GM21447 (cell line): ENCODE measurements around the gene KDELR3.

Source experiments
- ATAC-seq: cut with Tn5 transposase; IDR thresholded peaks from one replicate; pipeline ENCODE4 v1.9.1; 2021; ENCODE audit not compliant: unreplicated experiment

KDELR3 gene

DNA sequence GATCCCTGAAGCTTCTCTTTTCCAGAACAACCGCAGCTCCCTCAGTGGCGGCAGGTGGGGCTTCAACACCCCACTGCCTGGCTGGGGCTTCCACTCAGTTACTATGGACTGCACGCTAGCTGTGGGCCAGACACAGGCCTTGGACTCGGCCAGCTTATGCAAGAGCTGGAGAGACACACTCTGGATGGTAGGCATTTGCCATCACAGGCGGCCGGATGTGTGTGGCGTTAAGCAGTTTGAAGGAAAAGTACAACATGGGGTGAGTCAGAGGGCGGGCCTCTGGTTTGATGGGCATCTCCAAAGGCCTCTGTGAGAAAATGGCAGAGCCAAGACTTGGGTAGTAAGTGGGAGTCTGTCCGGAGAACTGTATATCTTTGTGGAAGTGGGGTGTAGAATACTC is 30.5 kb upstream of the KDELR3 start:
- ATAC-seq: no peak

DNA sequence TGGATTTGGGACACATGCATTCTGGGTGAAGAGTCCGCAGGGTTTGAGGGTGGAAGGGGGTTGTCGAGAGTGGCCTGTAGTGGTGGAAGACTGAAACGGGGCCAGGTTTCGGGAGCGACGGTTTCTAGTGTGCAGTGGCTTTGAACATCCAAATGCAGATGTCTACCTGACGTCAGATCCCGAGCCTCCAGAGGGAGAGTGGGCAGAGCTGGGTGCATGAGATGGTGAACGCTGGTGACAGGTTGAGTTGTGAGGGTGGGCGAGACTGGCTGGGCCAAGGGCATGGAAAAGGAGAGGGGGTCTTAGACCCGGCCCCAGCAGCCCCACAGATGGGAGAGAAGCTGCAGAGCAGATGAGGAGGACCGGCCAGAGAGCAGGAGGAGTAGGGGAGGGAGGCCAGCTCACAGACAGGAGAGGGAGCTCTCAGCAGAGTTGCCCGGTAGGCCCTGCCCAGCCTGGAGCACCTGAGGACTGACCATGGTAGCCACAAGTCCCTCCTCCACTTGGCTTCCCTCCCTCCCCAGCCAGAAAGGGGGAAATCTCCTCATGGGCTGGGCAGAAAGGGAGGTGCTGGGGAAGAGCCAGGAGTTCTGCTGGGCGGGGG is 27.0 kb upstream of the KDELR3 start:
- no peak for ATAC-seq

DNA sequence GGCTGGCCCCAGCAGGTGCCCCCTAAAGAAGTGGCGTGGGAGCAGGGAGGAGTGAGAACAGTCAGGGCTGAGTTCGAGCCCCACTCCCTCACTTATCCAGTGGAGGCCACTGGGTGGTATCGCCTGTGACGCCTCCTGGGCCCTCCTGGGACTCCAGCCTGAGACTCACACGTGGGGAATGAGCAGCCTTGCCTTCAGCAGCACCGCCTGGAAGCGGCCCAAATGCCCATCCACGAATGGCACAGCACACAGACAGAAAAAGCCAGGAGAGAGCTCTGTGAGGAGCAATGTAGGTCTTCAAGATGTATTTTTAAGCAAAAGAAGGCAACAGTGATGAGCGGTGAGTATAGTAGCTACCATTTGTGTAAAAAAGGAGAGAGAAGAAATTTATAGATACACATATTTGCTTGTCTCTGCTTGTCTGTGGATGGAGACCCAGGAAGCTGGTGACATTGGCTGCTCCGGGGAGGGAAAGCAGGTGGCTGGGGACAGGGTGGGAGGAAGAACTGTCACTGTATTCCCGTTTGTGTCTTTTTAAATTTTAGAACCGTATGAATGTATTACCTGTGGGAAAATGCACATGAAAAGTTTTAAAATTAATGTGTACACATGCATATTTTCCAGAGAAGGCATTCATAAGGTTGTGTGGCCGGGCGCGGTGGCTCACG is 26.1 kb upstream of the KDELR3 start:
- ATAC-seq: no peak

DNA sequence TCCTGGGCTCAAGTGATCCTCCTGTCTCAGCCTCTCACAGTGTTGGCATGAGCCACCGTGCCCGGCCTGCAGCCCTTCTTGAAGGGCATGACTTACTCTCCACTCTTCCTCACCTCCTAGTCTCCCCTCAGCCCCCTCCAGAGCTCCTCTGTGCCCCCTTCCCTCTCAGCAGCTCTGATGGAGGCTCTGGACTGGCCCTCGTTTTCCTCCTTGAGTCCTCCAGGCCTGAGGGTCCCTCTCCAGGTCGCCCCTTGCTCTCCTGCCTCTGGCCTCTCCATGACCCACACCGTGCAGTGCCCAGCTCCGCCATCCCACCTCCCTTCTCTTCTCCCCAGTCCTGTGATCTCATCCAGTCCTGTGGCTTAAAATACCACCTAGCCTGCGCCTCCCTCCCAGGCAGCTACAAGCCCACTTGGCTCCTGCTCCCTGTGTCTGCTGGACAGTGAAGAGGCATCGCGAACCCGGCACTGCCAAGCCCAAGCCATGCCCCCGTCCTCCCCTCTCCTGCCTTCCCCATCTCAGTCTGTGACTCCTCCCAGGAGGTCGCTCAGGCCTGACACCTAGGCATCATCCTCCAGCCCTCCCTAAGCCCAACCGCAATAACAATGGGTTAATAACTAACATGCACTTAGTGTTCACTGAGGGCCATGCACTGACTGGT is 24.8 kb upstream of the KDELR3 start:
- ATAC-seq: no peak

DNA sequence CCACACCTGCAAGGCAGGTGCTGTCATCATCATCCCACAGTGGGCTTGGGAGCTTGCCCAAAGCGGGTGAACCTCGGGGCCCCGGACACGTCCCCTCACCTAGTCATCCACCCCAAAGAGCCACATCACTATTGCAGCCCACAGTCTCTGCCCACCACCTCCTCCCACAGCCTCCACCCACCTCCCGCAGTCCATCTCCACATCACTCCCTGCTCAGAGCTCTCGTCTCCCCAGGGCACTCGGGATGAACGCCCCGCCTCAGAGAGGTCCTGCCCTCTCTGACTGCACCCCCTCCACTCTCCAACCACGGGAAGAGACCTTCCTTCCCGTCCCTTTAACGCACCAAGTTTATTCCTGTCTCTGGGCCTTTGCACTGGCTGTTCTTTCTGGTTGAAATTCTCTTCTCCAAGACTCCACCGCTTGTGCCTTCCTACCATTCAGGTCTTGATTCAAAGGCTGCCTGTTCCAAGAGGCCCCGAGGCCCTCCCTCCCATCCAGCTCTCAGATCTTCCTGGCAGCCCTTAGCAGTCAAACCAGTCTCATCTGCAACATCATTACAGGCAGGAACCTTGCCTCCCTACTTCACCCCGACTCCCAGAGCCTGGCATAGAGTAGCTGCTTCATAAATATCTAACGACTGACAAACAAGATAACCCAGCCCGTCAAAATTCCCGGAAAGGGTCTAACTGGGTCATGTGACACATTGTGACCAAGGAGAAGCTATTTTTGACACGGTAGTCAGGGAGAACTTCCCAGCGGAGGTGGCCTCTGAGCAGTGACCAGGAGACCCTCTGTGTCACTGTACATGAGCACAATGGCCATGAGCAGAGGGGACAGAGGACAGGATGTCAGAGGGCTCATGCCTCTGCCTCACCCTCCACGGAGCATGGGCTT is 24.0 kb upstream of the KDELR3 start:
- ATAC-seq: no peak

DNA sequence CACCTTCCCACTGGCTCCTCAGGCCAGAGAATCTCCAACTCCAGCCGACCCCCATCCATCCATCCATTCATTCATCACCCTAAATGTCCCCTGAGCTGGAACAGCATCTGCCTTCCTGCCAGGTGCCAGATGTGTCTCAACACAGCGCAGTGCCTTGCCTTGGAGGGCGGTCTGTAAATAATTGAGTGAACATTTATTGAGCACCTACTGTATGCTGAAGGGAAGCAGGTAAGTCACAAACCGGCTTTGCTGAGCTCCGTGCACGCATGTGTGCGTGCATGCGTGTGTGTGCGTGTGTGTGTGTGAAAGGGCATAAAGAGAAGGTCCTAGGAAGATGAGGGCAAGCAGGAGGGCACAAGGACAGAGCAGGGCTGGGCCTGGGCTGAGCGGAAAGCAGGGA is 23.1 kb upstream of the KDELR3 start:
- ATAC-seq: no peak

DNA sequence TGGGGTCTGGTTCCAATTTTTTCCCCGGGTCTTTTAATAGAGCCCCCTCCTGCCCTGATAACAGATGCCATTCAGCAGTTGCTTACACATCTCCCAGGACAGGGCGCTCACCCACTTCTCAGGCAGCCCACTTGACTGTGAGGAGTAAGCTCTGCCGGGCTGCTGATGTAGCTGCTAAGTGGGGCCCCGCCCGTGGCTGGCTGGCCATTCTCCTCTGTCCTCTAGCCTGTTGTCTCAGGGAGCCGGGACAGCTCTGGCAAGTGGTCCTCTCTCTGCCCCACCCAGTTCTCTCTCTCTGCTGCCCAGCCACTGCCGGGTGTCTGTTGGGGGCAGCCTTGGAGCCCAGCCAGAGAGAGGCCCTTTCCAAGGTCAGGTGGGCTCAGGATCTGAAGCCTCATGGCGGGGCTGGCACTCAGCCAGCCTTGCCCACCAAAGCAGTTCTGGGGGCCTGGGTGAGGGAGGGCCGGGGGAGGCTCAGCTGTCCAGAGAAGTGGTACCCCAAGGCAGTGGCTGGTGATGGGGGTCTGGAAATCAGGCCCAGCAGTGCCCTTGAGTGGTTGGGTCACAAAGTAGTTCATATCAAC is 21.8 kb upstream of the KDELR3 start:
- no peak for ATAC-seq

DNA sequence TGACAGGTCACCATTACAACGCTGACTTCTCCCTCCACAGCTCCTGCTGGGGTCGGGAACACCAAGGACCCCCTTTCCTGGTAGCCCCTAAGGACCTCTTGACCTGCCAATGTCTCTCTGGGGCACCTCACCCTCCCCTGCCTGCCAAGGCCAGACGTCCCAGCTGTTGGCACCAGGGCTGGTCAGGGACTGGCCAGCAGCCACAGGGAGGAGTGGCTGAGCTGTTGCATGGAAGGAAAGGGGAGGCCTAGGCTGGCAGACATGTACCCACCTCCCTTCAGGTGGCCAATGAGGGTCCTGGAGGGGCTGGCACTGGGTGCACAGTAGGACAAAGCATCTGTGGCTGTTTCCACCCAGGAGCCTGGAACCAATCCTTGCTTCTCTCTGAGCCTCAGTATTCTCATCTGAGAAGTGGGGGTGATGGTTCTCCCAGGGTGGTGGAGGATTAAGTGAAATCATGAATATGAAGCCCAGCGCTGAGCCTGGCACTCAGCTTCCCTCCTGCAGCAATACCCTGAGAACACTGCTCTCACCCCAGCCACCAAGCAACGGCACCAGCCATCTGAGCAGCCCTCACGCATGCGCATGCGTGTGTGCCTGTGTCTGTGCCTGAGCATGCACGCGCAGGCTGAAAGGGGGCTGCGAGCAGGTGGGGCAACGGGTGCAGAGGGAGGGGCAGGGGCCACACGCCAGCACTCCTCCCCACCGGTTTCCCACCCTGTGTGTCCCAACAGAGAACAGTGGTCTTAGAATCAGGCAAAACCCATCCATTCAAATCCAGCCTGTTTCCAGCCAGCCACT is 18.8 kb upstream of the KDELR3 start:
- ATAC-seq: no peak

DNA sequence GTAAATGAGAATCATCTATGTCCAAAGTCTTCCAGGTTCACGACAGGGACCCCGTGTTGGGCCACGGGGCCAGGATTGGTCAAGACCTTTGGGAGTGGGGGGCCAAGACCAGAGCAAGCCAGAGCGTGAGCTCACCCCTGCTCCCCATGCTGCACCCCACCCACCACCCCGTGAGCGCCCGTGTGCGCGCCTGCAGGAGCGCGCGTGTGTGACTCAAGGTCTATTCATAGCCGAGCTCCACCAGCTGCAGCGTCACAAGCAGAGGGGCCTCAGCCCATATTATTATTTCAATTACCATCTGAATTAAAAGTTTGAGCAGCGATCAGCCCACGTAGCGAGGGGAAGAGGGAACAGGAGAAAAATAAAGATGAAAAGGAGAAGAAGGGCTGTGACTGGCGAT is 18.1 kb upstream of the KDELR3 start:
- no peak for ATAC-seq

DNA sequence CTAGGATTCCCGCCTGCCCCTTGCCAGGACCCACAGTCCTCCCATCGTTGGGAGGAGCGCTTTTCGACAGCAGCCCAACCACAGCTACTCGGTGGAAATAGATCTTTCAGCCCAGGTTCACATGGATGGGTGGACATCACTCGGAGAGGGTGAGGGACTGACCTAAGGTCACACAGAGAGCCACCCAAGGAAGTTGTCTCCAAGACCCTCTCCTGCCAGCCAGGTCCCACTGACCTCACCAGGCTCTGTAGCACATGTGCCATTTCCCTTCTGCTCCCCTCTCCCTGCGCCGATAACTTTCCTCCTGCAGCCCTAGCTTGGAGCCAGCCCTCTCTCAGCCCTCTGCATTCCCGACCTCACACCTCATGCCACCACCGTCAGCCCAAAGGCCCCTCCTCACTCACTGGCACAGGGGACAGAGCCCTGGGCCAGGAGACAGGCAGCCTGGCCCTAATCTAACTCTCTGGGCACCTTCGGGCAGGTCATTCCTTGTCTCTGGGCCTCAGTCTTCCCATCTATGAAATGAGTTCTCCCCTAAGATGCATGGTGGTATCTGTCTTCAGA is 17.6 kb upstream of the KDELR3 start:
- no peak for ATAC-seq

DNA sequence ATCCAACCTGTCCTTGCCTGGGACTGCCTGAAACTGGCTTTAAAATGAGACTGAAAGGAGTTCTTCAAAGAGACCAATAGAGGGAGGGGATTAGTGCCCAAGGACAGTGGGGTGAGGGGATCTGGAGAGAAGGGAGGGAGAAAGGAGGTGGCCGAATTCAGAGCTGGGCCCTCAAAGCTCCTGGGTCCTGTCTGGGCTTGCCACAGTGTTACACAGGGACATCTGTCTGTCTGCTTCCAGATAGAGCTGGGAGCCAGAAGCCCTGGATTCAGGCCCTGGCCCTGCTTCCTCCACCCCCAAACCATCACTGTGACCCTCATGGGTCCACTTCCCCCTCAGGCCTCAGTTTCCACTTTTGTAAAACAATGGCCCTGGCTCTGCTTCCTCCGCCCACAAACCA is 16.5 kb upstream of the KDELR3 start:
- ATAC-seq: no peak

DNA sequence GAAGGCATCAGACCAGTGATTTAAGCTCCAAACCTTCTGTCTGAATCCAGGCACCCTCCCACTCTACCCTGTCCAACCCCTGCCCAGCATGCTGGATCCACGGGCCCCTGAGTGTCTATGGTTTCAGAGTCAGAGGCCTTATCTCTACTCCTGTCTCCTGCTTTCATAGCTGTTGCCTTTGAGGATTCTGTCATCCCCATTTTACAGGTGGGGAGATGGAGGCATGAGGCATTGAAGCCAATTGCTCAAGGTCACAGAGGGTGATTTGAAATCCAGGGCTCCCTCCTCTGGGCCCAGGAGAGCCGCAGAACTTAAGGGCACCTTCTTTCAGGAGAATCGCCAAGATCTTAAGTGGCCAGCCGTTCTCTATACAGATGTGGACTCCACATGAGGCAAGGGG is 16.0 kb upstream of the KDELR3 start:
- no peak for ATAC-seq

DNA sequence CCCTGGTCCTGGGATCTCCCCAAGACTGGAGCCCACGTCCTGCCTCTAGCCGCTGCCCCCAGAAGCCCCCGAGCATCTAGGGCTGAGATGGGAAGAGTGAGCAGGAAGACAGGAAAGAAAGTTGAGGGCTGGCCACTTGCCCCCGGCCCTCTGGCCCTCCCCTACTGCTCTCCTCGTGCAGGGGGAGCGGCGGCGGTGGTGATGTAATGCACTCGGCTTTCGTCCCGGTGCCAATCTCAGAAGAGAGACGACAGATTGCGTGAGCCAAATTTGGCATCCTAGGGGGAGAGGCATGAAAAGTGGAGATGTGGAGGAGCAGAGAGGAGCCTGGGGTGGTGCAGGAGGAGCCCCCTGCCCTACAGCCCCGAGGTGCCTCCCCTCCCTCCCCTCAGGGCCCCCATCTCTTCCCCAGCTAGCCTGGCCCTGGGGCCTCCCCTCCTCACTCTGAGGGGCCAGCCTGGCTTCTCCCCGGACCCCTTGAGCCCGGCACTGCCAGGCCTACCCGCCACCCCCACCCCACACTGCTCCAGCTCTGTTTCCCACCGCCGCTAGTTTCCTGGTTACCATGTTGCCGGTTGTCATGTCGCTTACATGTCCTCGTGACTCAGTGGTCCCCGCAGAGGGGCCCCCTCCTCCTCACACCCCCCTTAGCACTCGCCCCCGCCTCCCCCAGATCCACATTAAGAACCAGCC is 15.4 kb upstream of the KDELR3 start:
- no peak for ATAC-seq

DNA sequence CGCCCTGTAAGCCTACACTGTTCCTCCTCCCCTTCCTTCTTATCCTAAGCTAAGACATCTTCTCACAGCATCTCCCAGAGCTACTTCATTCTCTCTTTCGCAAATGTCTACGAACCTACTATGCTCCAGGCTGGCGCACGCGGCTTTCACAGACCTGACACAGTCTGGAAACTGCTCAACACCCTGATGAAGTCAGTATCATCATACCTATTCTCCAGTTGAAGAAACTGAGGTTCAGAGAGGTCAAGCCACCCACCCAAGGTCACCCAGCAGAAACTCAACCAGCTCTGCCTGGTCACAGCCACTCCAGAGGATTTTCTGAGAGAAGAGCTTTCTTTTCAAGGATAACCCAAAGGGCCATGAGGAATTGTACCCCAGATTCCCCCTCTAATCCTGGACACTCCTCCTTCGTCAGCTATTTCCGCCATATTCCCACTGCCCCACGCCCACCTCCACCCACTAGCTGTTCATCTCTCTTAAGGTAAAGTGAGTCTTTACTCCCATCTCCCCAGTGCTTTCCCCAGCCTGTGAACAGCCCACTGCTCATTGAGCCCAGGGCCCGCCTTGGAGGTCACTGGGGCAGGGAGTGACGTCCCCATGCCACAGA is 14.7 kb upstream of the KDELR3 start:
- ATAC-seq: no peak

DNA sequence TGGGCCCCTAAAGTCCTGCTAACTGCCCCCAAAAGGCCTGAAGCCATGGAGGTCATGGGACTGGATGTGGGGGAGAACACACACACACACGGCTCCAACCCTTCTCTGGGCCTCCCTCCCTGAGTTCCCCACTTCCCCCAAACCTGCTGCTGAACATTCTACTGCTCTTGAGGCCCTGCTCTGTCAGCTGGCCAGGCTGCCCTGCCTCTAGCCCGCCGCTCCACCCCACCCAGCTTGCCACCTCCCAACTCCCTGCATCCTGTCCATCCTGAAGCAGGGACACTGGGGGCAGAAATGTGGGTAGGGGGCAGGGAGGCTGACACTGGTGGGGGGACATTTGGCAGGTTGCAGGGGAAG is 13.9 kb upstream of the KDELR3 start:
- no peak for ATAC-seq

DNA sequence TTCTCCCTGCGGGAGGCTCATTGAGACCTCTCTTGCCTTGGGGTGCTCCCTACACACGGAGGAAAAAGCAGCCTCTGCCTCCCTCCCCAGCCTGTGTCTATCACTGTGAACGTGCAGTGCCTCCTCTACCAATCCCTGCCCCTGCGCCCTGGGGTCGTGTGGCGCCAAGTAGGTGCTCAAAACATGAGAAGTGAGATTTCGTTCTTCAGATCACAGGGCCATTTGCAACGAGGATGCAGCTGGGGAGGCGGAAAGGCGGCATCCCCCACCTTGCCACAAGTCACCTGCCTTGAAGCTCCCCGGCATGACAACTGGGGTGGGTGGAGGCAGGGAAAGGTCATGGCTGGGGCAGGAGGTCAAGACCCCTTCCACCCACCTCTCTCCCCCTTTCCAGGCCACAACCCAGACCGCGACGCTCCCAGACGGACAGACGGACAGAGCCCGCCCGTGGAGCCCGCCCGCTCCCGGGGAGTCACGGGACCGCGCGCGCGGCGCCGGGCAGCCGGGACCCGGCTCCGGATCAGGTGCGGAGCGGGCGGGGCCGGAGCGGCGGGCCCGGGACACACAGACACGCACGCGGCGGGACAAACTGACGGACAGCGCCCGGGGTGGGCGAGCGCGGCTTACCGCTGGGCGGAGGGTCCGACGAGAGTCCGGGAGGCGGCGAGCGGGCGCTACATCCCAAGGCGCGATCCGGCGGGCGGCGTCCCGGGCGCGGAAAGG is 13.4 kb upstream of the KDELR3 start:
- ATAC-seq: no peak

DNA sequence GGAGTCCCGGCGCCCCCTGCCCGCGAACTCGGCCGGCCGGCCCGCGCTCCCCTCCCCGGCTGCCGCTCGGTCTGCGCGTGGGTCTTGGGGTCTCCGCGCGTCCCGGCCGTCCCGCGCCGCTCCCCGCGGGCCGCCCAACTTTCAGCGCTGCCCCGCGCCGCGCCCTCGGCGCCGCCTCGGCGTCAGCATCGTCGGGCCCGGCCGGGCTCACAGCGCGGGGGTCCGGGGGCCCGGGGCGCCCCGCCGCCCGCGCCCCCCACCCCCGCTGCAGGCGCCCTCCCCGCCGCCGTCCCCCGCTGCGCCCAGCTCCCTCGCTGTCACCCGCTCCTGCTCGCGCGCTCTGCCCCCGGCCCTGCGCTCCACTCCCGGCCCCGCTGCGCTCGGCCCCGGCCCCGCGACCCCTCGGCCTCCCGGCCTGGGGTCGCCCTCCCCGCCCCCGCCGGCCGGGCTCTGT is 12.8 kb upstream of the KDELR3 start, which contains the start of gene KCNJ4:
TSS of gene KCNJ4 (minus strand) at position 124 of the 454 bp plus-strand sequence. CDS start 27,067 bp downstream, outside the sequence.
- ATAC-seq: no peak

DNA sequence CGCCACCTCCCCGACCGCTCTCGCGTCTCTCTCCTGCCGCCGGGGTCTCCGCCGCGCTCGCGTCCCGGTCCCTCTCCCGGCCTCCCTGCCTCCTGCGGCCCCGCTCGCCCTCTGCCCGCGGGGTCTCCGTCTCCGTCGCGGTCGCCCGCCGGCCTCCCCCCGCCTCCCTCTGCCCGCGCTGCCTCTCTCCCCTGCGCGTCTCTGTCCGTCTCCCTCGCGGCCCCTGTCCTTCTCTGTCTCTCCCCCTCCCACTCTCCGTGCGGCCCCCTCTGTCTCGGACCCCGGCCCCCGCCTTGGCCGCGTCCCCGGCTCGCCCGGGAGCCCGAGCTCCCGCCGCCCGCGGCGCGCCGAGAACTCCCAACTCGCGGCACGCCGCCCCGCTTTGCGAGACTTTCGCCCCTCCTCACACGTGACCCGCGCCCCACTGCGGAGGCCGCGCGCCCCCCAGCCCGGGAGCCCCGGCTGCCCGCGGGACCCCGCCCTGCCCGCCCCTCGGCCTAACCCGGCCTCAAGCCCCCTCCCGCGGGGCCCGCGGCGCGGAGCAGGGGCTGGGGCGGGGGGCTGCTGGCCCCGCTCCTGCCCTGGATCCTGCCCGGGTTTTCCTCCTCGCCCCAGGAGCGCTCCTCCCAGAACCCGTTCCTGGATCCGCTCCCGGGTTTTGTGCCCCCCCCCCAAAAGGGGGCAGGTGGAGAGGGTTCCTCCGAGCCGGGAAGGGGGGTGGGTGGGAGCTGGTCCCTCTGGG is 12.2 kb upstream of the KDELR3 start:
- ATAC-seq: no peak
